Measurements from ENCODE around the gene FXYD6.

FXYD6 gene

GRCh38 chr11:117905524-117905923 is 29.1 kb upstream of the FXYD6 start:
- TF ChIP-seq FOXP2 (optimal IDR thresholded peaks at IDR 0.05; ENCODE audit: borderline replicate concordance, extremely low read depth, extremely low read length, insufficient read depth) (no peak), TAF1 (IDR thresholded peaks at IDR 0.05; ENCODE audit: borderline replicate concordance, insufficient read depth, low read length) (no peak), POLR2AphosphoS5 (IDR thresholded peaks at IDR 0.05; ENCODE audit: low read depth, low read length) (no peak), REST (IDR thresholded peaks at IDR 0.05; ENCODE audit: insufficient read depth in 1 of 2, low read depth in 2 of 2, low read length in 2 of 2) (no peak), SIN3A (IDR thresholded peaks at IDR 0.05; ENCODE audit: borderline replicate concordance, insufficient read depth, low read length) (no peak)

GRCh38 chr11:117903505-117904382 is 27.3 kb upstream of the FXYD6 start:
- no peak for TF ChIP-seq REST (IDR thresholded peaks at IDR 0.05; ENCODE audit: insufficient read depth in 1 of 2, low read depth in 2 of 2, low read length in 2 of 2)
- no peak for TF ChIP-seq POLR2AphosphoS5 (IDR thresholded peaks at IDR 0.05; ENCODE audit: low read depth, low read length)
- no peak for TF ChIP-seq SIN3A (IDR thresholded peaks at IDR 0.05; ENCODE audit: borderline replicate concordance, insufficient read depth, low read length)
- no peak for TF ChIP-seq TAF1 (IDR thresholded peaks at IDR 0.05; ENCODE audit: borderline replicate concordance, insufficient read depth, low read length)
- no peak for TF ChIP-seq FOXP2 (optimal IDR thresholded peaks at IDR 0.05; ENCODE audit: borderline replicate concordance, extremely low read depth, extremely low read length, insufficient read depth)

- TF ChIP-seq REST (IDR thresholded peaks at IDR 0.05; ENCODE audit: insufficient read depth in 1 of 2, low read depth in 2 of 2, low read length in 2 of 2) = no peak
- no peak for TF ChIP-seq TAF1 (IDR thresholded peaks at IDR 0.05; ENCODE audit: borderline replicate concordance, insufficient read depth, low read length)
- no peak for TF ChIP-seq SIN3A (IDR thresholded peaks at IDR 0.05; ENCODE audit: borderline replicate concordance, insufficient read depth, low read length)
- TF ChIP-seq FOXP2 (optimal IDR thresholded peaks at IDR 0.05; ENCODE audit: borderline replicate concordance, extremely low read depth, extremely low read length, insufficient read depth) = no peak
- TF ChIP-seq POLR2AphosphoS5 (IDR thresholded peaks at IDR 0.05; ENCODE audit: low read depth, low read length) = no peak
These were observed 25.8 kb upstream of the FXYD6 start for GRCh38 chr11:117902001-117902845.

GRCh38 chr11:117901601-117902000 is 25.1 kb upstream of the FXYD6 start:
- TF ChIP-seq REST (IDR thresholded peaks at IDR 0.05; ENCODE audit: insufficient read depth in 1 of 2, low read depth in 2 of 2, low read length in 2 of 2) = no peak
- no peak for TF ChIP-seq TAF1 (IDR thresholded peaks at IDR 0.05; ENCODE audit: borderline replicate concordance, insufficient read depth, low read length)
- TF ChIP-seq SIN3A (IDR thresholded peaks at IDR 0.05; ENCODE audit: borderline replicate concordance, insufficient read depth, low read length) = no peak
- no peak for TF ChIP-seq FOXP2 (optimal IDR thresholded peaks at IDR 0.05; ENCODE audit: borderline replicate concordance, extremely low read depth, extremely low read length, insufficient read depth)
